GM12892 (cell line): ENCODE results near the gene NR0B2.

Source experiments
- POLR2A ChIP-seq: IDR thresholded peaks from 2 replicates; pipeline ENCODE4 v1.6.1; 2011; ENCODE audit warnings: low read depth, low read length, control low read depth
- POLR2AphosphoS5 ChIP-seq: IDR thresholded peaks from 2 replicates; pipeline ENCODE4 v1.6.1; 2011; ENCODE audit warnings: low read depth, low read length, control low read depth

DNA sequence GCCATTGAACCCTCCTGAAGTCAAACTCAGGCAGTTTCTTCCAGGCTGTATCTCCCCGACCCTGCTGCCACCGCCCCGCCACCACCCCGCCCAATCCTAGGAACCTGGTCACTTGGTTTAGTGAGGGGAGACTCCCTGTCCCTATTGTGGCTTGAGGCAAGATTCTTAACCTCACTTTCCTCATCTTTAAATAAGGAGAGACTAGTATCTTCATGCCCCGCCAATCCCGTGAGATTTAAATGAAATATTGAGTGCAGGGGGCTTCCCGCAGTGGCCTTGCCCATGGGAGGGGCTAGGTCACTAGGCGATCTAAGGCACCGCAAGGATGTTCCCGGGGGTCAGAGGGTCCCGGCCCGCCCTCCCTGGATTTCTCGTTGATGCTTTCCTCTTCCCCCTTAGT, 45.5 kb upstream of the NR0B2 start:
- TF ChIP-seq POLR2A (no peak), POLR2AphosphoS5 (no peak)
